GM20000 (cell line): ENCODE measurements around the gene FAM98B.
A peak's percentile ranks its signal among the peaks of the same experiment; 100 is the strongest.

ENCODE experiments used
- DNase-seq: peaks from one replicate; pipeline ENCODE4 v3.0.0; 2012; ENCODE audit warnings: low spot score
- TF ChIP-seq, protein P1 (sequence below): IDR thresholded peaks from 2 replicates; pipeline ENCODE4 v1.5.1; 2012; ENCODE audit warnings: mild to moderate bottlenecking, control low read depth; ENCODE audit errors: extremely low read depth, missing control alignments

The FAM98B gene

DNA sequence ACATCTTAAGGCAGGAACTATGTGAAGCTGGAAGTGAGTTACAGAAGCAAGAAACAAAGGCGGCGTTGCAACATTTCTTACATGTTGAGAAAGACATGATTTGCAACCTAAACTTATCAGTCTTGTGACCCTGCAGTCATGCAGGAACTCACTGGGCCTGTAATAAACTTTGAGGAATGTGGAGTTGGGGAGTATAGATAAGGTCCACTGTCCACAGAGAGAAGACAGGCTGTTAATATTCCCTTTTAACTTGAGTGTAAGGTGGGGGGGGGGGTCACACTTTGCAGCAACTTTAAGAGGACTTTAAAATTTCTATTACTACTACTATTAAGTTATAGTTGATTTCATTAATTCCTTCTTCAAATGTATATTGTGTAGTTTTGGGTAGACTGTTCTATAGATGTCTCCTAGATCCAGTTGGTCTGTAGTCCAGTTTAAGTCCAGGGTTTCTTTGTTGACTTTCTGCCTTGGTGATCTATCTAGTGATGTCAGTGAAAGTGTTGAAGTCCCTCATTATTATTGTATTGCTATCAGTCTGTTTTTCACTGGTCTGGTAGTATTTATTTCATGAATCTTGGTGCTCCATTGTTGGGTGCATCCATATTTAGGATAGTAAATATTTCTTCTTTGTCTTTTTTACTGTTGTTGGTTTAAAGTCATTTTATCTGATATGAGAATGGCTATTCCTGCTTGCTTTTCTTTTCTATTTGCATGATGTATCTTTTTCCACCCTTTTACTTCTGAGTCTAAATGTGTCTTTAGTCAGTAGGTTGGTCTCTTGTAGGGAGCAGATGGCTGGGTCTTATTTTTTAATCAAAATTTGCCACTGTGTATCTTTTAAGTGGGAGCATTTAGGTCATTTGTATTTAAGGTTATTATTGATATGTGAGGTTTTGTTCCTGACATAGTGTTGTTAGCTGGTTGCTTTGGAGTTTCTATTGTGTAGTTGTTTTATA is 15.6 kb upstream of the FAM98B start:
- DNase-seq, result no peak
- TF ChIP-seq, protein P1, sequence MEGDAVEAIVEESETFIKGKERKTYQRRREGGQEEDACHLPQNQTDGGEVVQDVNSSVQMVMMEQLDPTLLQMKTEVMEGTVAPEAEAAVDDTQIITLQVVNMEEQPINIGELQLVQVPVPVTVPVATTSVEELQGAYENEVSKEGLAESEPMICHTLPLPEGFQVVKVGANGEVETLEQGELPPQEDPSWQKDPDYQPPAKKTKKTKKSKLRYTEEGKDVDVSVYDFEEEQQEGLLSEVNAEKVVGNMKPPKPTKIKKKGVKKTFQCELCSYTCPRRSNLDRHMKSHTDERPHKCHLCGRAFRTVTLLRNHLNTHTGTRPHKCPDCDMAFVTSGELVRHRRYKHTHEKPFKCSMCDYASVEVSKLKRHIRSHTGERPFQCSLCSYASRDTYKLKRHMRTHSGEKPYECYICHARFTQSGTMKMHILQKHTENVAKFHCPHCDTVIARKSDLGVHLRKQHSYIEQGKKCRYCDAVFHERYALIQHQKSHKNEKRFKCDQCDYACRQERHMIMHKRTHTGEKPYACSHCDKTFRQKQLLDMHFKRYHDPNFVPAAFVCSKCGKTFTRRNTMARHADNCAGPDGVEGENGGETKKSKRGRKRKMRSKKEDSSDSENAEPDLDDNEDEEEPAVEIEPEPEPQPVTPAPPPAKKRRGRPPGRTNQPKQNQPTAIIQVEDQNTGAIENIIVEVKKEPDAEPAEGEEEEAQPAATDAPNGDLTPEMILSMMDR, result no peak

DNA sequence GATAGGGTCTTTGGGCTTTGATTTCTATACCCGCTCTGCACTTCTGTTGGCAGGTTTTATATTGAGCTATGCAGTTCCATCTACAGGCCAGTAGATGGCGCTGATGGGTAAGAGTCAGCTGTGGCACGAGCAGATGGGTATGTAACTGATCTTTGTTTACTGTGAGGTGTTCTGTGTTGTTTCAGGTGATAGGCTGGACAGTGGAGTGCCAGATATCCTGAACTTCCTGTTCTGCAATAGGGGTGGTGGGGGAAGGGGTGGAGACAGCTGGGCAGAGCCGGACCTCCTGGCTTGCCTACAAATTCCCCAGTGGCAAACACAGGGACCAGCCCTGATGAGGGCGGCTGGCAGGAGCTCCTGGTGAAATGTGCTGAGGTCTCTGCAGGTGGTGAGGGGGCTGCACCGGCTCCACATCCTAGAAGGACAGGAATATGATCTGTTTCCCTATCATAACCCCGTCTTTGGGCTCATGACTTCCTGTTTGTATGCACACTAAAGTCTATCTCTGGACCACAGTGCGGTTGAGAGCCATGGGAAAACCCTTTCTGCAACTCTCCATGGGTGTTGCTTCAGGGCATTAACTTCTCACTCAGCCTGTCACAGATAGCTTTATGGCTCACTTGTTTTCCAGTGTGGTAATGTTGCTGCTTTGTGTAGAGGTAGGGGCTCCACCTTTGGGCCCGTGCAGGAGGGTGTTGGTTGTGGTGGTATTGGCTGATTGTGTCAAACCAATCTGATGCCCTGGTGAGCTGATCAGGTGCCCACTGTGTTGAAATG is 13.4 kb upstream of the FAM98B start:
- peak; percentile 56 for DNase-seq
- TF ChIP-seq, protein P1, result peak; percentile 74

DNA sequence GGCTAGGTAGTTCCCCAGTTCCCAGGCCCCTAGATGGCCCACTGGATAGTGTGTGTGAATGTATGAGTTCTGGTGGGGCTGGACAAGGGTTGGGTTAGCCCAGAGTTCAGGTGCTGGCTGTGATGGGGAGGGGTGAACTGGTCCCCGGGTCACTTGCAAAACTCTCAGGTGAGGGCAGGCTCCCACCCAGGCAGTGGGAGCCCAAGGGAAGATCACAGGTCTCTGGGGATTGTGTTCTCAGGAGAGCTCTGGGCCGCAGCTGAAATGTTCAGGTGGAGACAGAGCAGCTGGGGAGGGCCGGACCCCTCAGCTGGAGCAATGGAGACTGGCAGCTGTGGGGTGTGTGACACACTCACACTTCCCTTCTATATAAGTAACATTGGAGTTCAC is 12.8 kb upstream of the FAM98B start:
- TF ChIP-seq, protein P1, result no peak
- DNase-seq, result no peak

DNA sequence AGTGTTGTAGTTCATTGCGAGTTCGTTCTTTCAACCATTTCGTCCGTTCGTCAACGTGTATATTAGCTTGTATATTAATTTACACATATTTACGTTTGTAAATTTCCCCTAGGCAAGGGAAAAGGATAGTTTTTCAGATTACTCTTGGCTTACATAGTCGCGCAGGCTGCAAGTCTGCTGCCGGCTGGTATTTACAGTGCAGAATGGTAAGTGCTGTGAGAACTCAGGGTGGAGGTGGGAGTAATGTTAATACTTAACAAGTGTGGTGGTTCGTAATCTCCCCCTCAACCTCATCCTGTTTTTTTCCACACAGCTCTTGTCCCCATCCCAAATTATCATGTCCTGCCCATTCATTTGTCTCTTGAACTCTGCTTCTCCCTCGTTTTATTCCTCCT is 766 bp downstream of the FAM98B start:
- no peak for DNase-seq
- TF ChIP-seq, protein P1, result no peak

DNA sequence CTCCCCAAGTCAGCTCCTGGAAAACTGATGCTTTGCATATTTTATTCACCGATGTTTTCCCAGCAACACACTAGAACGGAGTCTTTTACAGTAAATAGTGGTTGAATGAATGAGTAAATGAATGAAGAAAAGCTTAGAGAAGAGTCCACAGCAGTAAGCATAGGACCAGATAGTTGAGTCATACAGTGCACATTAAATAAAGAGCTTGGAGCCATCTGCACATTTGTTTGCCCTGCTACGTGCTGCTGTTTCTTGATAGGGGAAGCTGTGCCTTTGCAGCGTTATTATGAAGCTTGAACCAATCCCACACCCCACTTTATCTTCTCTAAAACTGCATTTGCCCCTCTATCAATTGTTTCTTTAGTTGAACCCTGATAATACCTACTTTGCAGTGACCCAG is 1.2 kb downstream of the FAM98B start:
- no peak for DNase-seq
- TF ChIP-seq, protein P1, result no peak

DNA sequence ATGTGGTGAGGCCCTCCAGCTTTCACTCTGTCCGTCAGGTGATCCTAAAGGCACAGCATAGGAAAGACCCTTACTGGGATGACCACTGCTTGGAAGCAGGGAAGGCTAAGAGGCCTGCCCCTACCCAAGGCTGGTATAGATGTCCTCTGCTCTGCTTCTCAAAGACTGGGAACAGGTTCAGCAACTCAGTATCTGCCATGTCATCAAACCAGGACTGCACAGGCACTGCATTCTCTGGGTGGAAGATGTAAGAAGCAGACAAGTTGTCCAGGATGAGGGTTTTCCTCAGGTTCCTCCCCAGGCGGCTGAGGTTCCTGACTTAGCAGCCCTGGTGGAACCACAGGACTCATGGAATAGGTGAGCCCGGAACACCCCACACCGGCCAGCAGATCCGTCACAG is 4.7 kb downstream of the FAM98B start:
- TF ChIP-seq, protein P1, result no peak
- DNase-seq, result no peak

DNA sequence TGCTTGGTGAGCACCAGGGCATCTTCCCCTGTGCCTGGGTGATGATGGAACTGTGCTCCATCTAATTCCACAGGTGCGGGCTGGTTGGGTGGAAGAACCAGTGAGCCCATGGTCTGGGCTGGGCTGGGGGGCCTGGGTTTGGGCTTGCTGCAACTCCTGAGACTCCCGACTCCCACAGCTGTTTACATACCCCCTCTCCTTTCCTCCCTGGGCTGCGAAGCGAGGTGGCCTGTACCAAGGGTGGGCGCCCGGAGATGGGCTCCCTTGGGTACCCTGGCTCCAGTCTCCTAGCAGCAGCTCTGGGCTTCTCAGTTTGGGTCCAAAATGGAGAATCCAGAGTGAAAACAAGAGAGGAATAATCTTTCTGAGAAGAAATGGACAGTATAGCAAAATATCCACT is 5.6 kb downstream of the FAM98B start:
- no peak for DNase-seq
- TF ChIP-seq, protein P1, result no peak
